ENCODE results near the gene TMEM255A. TPM values are rescaled to one million over a fixed set of nuclear protein-coding genes. Genes with fewer than 3 reads are reported as not detected.
"Not testable (repeated sequence)": the region's sequence is repeated elsewhere in the genome, so short reads cannot be mapped to it uniquely, and the experiment has no call there.

The TMEM255A gene
- 0.07 TPM in 1 of 2 replicates, not detected in the other for total RNA-seq (2014; rRNA removed; shearing (Covaris generic))
- not detected in 2 replicates for polyA plus RNA-seq (2014; cell fraction: nucleus; rRNA removed)

- DNase-seq (ENCODE audit: extremely low read depth, low read depth) = no peak
Observed at GRCh38 chrX:120310861-120311726, at the start of gene TMEM255A. TMEM255A (minus strand) TSS chrX:120311461; CDS start chrX:120311309, 152 bp downstream.

GRCh38 chrX:120358737-120359456 lies 47.6 kb upstream of the TMEM255A start:
- peak; percentile 2 for DNase-seq (ENCODE audit: extremely low read depth, low read depth)

GRCh38 chrX:120357186-120357585 lies 45.9 kb upstream of the TMEM255A start:
- DNase-seq (ENCODE audit: extremely low read depth, low read depth) = no peak

GRCh38 chrX:120356084-120356483 lies 44.8 kb upstream of the TMEM255A start:
- DNase-seq (ENCODE audit: extremely low read depth, low read depth) = peak; percentile 43

- DNase-seq (ENCODE audit: extremely low read depth, low read depth) = no peak
Observed at GRCh38 chrX:120350450-120351138, 39.3 kb upstream of the TMEM255A start.

- DNase-seq (ENCODE audit: extremely low read depth, low read depth) = not testable (repeated sequence)
Observed at GRCh38 chrX:120344566-120344965, 33.3 kb upstream of the TMEM255A start.

GRCh38 chrX:120336899-120337298 lies 25.6 kb upstream of the TMEM255A start:
- DNase-seq (ENCODE audit: extremely low read depth, low read depth) = no peak

- no peak for DNase-seq (ENCODE audit: extremely low read depth, low read depth)
Observed at GRCh38 chrX:120335289-120335688, 24.0 kb upstream of the TMEM255A start.

- no peak for DNase-seq (ENCODE audit: extremely low read depth, low read depth)
Observed at GRCh38 chrX:120334603-120335002, 23.3 kb upstream of the TMEM255A start.

GRCh38 chrX:120334151-120334550 lies 22.9 kb upstream of the TMEM255A start:
- DNase-seq (ENCODE audit: extremely low read depth, low read depth) = no peak

- no peak for DNase-seq (ENCODE audit: extremely low read depth, low read depth)
Observed at GRCh38 chrX:120332394-120332793, 21.1 kb upstream of the TMEM255A start.

GRCh38 chrX:120331116-120331515 lies 19.9 kb upstream of the TMEM255A start:
- DNase-seq (ENCODE audit: extremely low read depth, low read depth) = no peak

GRCh38 chrX:120321520-120322281 lies 10.4 kb upstream of the TMEM255A start:
- no peak for DNase-seq (ENCODE audit: extremely low read depth, low read depth)

GRCh38 chrX:120318411-120318810 lies 7.2 kb upstream of the TMEM255A start:
- DNase-seq (ENCODE audit: extremely low read depth, low read depth) = no peak

- DNase-seq (ENCODE audit: extremely low read depth, low read depth) = no peak
Observed at GRCh38 chrX:120316587-120317283, 5.5 kb upstream of the TMEM255A start.

GRCh38 chrX:120315776-120316175 lies 4.5 kb upstream of the TMEM255A start:
- no peak for DNase-seq (ENCODE audit: extremely low read depth, low read depth)

- no peak for DNase-seq (ENCODE audit: extremely low read depth, low read depth)
Observed at GRCh38 chrX:120311727-120312063, 434 bp upstream of the TMEM255A start.

- no peak for DNase-seq (ENCODE audit: extremely low read depth, low read depth)
Observed at GRCh38 chrX:120309873-120310705, 1.2 kb downstream of the TMEM255A start.

All from NCI-H460 (cell line).